GM21367 (cell line): ENCODE results near the gene CLRN1.

Experiments
- ATAC-seq: cut with Tn5 transposase; IDR thresholded peaks from one replicate; pipeline ENCODE4 v1.9.1; 2021; ENCODE audit not compliant: unreplicated experiment

The CLRN1 gene

DNA sequence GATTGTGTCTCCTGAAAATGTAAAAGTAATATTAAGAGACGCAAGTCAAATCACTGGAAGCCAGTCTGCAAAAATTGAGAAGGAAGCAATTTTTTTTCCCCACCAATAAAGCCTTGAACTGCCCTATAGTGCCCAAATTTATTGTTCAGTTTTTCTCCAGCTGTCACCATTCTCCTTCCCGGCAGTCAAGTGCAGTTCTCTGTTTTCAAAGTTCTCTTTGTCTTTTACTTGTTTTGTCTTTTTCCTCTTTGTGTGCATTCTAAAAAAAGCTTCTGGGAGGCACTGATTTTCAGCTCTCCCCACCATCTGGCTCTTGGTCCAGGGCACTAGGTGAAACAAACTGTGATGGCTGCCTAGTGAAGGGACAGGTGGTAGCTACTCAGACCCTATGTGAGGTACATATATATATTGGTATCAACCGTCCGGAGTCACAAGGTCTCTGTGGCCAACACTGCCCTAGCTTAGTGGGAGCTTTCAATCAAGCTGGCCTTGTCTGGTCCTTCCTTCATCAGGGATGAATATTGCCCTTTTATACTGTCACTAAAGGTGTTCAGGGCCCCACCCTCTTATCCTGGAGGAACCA, 6.1 kb upstream of the CLRN1 start:
- ATAC-seq = no peak

DNA sequence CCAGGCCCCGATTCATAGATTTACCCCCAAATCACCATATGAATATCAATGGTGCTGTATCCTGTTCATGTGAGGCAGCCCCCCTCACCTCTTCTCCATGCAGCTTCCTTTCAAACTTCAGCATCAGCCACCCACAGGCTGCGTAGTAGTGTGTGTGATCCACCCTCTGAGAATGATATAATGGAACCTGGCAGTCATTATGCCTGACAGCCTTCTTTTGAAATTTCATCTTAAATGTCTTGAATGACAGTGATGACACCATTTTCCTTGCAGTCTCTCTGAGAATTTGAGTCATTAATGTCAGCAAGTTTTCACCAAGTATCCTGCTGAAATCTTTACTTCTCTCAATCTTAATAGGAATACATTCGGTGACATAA, 3.5 kb upstream of the CLRN1 start:
- no peak for ATAC-seq

DNA sequence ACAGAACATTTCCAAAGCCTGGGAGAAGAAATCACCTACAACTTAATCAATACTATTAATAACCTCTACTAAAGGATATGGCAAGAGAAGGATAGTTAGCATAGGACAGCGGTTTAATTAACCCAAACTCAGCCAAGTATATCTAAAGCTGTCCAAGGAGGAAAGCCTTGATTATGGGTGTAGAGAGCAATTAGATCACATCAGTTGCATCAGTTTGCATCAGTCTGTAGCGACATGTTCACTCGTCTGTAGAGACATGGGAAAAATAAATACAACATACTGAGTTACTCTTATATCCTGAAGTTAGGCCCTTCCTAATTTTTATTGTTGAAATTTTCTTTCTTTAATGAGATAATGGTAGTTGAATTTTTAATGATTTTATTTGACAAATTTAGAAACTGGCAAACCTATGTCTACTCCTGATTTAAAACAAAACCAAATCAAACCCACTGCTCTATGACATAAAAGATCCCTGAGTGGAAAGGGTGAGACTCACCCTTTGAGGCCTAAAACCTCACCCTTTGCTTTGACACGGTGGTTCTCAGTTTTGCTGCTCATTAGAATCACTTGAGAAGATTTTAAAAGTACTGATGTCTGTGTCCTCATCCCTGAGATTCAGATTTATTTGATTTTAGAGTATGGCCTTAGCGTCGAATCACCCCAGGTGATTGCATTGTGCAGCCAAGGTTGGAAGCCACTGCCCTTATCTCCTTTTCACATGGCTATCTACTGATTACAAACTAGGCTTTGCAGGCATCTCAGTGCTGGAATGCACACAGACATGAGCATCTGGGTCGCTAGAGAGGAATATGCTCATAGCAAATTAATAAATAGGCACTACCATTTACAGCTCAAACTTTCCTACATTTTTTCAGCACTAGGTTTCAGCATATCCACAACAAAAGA, 2.8 kb upstream of the CLRN1 start:
- no peak for ATAC-seq

DNA sequence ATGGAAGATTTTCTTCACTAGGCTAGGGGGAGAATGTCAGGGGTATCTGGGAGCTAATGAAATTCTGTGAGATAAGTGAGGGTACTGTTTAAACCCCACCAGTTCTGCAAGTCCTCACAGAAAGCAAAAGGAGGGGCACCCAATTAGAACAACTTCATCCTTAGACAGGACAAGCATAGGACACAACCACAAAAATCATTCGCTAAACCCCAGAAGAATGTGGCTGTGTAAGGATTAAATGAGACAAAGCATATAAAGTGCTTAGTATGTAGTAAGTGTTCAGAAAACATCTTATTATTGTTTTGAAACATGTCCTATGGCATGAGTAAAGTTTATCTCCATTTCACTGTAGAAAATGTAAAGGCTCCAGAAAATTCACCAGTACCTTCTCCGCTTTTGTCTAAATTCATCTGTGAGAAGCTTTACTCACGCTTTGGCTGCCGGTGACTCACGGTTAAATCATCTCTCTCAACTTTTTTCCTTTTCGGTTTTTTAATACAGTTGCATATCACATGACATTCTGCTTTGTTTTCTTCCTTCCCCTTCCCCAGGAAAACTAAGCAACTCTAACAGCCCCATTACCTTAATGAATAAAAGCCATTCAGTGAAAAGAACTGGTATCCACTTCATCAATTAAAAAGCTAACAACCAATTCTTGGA, 1.7 kb downstream of the CLRN1 start:
- no peak for ATAC-seq

DNA sequence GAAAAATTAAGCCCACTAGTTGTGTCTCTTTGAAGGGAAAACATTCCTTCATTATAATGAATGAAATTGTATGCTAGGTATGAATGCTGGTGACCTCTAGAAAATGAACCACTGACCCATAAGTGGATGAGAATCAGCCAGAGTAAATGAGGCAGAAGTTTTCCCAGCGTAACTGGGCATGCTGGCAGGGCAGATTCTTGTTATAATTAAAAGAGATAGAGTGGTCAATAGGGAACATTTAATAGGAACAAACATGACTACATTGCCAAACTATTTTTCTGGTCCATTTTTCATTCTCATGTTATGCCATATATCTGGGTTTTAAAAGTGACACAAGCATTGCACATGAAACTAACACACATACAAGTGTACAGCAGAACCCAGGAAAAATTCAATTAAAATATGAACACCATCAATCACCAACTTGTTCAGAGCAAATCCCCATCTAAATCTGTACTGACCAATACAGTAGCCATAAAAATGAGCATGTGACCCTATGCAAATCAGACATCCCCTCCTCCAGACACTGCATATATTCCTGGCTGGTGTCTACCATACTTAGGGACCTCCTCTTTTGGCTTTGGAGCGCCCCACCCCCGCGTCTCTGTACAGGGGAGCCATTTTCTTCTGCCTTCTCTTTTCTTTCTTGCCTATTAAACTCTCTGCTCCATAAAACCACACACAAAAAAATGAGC, 4.0 kb downstream of the CLRN1 start:
- ATAC-seq = no peak

DNA sequence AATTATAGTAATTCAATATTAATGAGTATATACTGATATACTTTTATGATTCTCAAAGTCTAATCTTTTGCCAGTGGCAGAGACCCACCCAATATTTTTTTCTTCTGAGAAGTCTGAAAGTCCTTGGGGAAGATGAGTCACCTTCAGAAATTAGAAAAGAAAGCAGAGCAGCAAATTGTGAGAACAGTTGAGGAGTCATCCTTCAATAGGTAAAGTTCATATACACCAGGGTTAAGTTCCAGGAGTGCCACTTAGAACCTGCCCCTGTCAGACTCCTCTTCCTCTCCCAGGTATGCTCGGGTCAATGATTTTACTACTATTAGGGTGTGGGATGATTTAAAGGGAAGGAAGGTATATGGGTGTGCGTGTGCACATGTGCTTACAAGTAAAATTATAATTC, 7.1 kb downstream of the CLRN1 start:
- no peak for ATAC-seq

DNA sequence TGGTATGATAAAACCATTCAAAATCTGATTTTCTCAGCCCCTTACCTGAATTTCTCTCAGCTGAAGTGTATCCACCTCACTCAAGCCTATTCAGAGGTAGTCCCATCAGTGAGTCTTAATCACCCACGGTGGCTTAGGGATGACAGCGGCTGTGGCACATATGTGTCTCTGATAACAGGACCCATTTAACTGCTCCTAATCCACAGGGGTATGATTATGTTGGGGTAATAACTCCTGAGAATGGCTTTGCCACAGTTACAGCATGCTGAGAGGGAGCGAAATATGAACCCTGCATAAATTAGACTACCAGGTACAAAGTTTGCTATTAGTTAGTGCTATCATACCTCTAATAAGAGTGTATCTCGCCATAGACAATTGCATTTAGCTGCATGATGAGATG, 10.6 kb downstream of the CLRN1 start:
- no peak for ATAC-seq

DNA sequence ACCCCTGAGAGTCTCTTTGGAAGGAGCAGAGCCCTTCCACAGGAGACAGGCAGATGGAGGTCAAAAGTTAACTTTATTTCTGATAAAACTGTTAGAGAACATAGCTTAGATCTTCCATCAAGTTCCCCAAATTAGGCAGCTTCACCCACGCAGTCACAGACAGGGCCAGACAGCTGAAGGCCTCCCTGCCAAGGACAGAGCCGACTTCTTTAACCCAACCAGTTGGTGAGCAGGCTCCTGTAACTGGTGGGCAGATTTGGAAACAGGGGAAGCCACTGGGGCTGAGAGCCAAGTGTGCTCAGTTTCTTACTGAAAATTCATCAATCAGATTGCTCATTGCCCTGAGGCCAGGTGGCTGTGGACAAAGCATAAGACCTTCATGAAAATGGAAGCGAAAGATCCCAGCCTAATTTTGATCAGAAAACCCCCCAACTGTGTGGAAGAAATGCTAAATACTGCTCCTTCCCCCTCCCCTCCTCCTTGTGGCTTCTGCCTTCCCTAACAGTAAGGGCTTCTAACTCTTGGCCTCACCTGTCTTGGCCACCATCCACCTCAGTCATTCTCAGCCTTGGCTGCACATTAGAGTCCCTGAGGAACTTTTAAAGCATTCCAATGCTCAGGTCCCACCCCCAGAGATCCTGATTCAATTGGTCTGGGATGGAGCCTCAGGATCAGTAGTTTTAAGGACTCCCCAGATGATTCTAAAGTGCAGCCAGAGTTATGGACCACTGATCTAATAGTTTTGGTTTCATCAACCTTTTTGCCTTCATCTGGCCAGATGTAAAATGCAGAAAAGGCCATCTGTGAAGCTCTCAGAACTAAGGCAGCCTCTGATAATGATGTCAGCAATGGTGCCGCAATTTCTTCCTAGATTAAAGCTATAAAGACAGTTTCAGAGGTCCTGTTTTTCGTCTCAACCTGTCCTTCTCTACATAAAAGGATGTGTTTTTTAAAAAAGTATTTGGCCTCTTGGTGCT, 11.5 kb downstream of the CLRN1 start:
- ATAC-seq = no peak

DNA sequence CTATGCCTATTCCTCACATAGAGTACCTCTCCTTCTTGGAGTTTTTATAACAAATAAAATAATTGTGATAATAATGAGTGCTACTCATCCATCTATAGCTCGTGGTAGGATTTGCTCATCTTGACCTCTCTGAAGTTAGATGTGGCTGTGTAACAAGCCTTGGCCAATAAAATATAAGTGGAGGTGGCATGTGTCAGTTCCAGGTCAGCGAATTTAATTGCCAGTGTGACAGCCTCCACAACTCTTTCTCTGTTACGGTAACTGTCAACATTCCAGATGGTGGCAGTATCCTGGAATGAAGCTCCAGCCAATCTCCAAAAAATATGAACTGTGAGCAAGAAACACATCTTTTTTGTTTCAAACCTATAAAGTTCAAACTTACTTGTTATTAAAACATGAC, 13.8 kb downstream of the CLRN1 start:
- no peak for ATAC-seq

DNA sequence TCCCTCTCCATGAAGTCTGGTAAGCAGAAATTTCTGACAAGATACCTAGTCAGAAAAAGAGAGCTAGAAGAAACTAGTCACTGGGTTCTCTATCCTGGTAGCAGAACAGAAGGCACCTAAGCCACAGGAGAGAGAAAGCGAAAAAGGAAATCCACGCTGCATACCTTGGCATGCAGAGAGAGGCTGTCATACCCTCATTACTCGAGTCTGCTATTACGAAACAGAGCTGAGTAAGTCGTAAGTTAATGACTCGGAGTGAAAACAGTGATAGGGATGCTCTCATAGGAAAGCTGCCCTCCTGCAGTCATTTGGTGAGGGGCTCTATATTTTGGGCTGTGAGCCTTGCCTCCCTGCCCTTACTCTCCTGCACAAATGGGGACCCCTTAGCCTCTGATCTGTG, 16.2 kb downstream of the CLRN1 start:
- no peak for ATAC-seq

DNA sequence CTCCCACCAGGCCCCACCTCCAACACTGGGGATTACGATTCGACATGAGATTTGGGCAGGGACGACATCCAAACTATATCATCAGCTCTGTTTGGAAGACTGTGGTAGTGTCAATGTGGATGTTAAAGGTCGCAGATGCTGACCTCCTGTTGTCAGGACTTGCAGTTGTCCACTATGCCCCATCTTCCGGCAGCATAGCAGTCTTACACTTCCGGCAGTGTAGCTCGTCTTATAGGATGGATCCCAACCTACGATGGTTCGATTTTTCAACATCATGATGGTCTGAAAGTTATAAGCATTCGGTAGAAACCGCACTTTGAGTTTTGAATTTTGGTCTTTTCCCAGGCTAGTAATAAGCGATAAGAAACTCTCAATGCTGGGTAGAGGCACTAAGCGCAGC, 20.6 kb downstream of the CLRN1 start:
- no peak for ATAC-seq

DNA sequence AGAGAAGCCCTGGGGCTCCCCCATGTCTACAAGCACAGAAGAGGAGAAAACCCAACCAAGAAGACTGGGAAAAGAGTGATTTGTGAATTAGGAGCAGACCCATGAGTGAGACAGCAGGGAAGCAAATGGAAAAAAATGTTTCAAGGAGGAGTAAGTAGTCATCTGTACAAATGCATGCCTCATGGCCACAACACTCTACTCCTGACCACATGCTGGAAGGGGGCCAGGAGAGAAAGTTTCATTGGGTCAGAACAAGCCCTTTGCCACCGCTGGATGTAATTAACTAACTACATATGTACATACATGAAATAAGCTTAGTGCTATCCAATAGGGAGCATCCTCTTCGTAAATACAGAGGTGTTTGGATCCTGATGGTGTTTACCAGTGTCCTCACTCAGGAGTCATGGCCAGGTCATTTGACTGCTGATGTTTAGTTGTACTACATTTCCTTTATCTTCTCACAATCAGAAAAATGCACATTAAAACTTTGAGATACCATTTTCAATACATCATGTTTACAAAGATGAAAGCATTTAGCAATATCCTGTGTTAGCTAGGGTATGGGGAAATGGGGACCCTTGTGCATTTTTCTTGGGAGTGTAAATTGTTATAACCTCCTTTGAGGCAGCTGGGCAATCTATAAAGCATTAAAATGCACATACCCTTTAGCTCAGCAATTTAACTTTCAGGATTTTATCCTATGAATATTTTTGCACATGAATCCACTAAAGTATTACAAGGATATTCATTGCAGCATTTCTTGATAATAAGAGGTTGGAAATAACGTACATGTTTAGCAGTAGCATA, 27.1 kb downstream of the CLRN1 start:
- no peak for ATAC-seq

DNA sequence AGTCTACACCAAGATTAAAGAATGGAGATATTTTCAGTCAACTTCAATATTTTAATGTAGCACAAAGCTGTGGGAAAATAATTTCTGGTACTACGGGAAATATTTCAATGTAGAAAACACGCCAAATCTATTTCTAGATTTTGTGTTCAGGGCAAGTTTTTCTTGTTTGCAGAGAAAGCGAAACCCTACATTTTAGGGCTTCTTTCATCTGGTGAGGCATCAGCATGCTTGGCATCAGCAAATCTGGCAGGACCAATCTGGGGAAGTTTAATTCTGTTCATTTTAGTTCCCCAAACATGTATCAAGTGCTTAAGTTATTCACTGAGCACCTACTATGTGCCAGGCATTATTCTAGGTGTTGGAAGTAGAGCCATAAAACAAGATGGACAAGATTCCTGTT, 30.3 kb downstream of the CLRN1 start:
- no peak for ATAC-seq

DNA sequence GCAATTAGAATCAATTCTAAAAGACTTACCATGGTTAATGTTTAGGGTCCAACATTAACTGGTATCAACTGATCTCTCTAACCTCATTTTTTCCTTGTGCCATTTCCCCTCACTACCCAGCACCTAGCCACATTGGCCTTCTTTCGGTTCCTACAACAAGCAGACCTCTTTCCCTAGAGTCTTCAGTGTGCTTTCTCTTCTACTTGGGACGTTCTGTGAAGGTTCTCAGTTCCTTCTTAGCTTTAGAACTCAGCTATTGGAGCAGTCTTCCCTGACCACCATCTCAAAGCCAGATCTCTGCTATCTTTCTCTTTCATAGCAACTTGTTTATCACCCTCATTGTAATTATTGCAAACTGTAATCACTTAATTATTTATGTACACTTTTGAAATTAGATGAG, 35.8 kb downstream of the CLRN1 start:
- peak; percentile 94 for ATAC-seq

DNA sequence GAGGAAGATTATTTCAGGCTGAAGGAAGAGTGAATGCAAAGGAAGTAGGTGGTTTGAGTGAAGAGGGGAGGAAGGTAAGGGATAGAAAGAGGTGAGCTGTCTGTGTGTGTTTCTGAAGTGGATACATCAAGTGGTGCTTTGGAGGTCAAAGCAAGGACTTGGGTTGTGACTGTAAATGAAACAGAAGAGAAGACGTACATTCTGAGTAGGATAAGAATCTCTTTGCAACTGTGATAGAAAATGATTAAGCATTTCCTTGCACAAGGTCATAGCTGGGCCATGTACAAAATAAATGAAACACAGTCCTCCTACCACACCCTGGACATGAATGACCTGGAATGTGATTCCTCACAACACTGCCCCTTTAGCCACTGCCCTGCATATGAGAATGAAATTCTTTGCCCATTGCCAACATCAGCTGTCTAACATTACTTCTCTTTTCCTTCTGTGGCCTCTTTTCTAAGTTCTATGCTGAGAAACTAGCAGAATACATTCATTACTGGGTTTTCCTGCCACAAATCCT, 39.0 kb downstream of the CLRN1 start:
- ATAC-seq = no peak

DNA sequence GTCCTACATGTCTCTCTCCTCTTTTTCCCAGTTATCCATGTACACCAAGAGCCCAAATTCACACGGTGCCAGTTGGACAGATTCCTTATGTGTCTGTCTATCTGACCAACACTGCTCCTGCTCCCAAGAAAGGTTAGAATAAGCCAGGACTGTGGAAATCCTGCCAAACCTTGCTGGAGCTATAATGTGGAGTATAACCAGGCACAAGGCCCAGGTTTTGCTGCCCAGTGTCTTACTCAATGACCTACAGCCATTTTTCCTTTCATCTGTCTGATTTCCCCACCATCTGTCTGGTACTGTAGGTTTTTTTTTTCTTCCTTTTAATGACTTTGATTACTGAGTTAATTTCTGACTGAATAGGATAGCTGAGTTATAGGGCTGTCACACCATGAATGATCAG, 40.8 kb downstream of the CLRN1 start:
- no peak for ATAC-seq

DNA sequence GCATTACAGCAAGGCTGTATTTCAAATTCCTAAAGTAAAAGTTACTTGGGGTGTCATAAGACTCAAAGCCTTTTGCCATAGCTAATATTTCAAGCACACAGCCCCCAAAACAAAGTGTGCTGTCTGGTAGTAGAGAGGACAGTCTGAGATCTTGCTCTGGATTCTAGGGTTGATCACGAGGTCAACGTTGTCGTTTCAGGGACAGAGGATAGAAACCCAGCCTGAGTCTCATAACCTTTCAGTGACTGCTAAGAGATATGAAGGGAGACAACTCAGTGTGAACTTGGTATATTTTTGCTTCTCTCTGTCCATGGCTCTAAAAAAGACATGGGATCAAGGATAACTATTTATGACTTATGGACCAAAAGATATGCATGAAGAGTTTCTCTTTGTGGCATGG, 41.7 kb downstream of the CLRN1 start:
- ATAC-seq = no peak

DNA sequence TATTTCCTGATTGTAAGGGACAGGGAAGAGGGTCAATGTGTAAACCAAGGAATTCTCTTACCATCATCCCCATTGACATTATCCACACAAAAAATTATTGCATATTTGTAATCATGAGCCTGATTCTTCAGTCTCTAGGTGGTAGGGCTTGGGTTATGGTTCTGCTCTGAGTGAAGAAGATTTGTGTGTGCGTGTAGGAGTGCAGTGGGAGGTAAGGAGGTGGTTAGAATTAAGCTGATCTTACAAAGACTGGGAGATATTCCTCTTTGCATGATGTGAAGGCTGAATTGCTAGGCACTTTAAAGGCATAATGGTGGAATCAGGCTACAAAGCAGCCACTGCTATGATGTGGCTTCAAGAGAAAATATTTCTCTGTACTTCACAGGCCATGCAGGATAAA, 44.3 kb downstream of the CLRN1 start:
- ATAC-seq = no peak

DNA sequence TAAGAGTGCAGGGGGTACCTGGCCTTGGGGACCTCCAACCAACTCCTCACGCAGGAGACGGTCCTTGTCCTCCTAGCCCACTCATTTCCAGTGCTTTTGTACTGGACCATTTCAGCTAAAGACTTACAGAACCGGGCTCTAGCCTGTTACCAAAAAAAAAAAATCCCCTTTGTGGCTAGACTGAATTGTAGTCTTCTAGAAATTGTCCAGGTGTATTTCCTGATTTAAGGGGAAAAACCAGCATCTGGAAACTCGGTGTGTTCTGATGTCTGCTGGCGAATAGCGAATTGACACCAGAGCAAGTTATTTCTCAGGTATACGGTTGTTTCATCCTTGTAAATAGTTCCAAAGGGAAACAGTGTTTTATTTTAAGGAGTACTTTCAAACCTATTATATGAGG, 46.2 kb downstream of the CLRN1 start:
- ATAC-seq = no peak
